GM10266 (cell line): ENCODE measurements around the gene GABBR2.

Experiments used
- DNase-seq: peaks from one replicate; pipeline ENCODE4 v3.0.0; 2012; ENCODE audit errors: extremely low spot score
- CTCF ChIP-seq: IDR thresholded peaks from 2 replicates; pipeline ENCODE4 v1.5.1; 2012; ENCODE audit warnings: mild to moderate bottlenecking, low read depth; ENCODE audit not compliant: control insufficient read depth, insufficient read depth; ENCODE audit errors: missing control alignments

Gene GABBR2

GRCh38 chr9:98406469-98406868 lies 302.3 kb downstream of the GABBR2 start:
- DNase-seq: no peak
- no peak for TF ChIP-seq CTCF

GRCh38 chr9:98404237-98404636 lies 304.5 kb downstream of the GABBR2 start:
- no peak for DNase-seq
- no peak for TF ChIP-seq CTCF

- TF ChIP-seq CTCF: no peak
- DNase-seq: no peak
Measured at GRCh38 chr9:98403715-98404114, 305.0 kb downstream of the GABBR2 start.

GRCh38 chr9:98402019-98402840 lies 306.5 kb downstream of the GABBR2 start:
- no peak for DNase-seq
- no peak for TF ChIP-seq CTCF

GRCh38 chr9:98401140-98402018 lies 307.4 kb downstream of the GABBR2 start:
- no peak for TF ChIP-seq CTCF

GRCh38 chr9:98399950-98400683 lies 308.6 kb downstream of the GABBR2 start:
- no peak for TF ChIP-seq CTCF
- no peak for DNase-seq

More at GRCh38 chr9:98401140-98402018, 307.4 kb downstream of the GABBR2 start:
- no peak for DNase-seq
